K562 (cell line): ENCODE data around the gene TNF.

Source experiments
- ERF ChIP-seq: fragments of 450-650 bp; formaldehyde crosslinking; IDR thresholded peaks from 2 replicates; pipeline ENCODE4 v1.4.0; 2020; ENCODE audit warnings: mild to moderate bottlenecking, mixed read lengths
- MEF2D ChIP-seq: conservative IDR thresholded peaks from 2 replicates; pipeline ENCODE4 v1.6.1; 2016; ENCODE audit warnings: low read depth, missing genetic modification characterization, missing compliant biosample characterization
- ZNF146 ChIP-seq: IDR thresholded peaks from one replicate; pipeline ENCODE4 v1.6.1; 2018; ENCODE audit warnings: missing compliant biosample characterization; ENCODE audit not compliant: unreplicated experiment
- ZNF507 ChIP-seq: conservative IDR thresholded peaks from 2 replicates; pipeline ENCODE4 v1.6.1; 2017; ENCODE audit warnings: missing genetic modification characterization, missing compliant biosample characterization
- ZNF57 ChIP-seq: fragments of 450-650 bp; formaldehyde crosslinking; IDR thresholded peaks from 2 replicates; pipeline ENCODE4 v1.4.0; 2020; ENCODE audit warnings: mild to moderate bottlenecking, moderate library complexity
- TF ChIP-seq, protein P1 (sequence below): fragments of 450-650 bp; IDR thresholded peaks from 2 replicates; pipeline ENCODE4 v1.6.1; 2017; ENCODE audit warnings: antibody characterized with exemption, mild to moderate bottlenecking
- TF ChIP-seq, protein P2 (sequence below), 3 experiments: IDR thresholded peaks in 2 of 3; conservative IDR thresholded peaks in 1 of 3; 2 replicates each; pipeline ENCODE4 v1.5.1; 2011 to 2012; ENCODE audit warnings: low read length in 3 of 3, mild to moderate bottlenecking in 3 of 3, control low read depth in 2 of 3, improper control_type of control experiment in 1 of 3, inconsistent platforms in 1 of 3, low read depth in 1 of 3, mixed read lengths in 1 of 3, moderate library complexity in 1 of 3; ENCODE audit not compliant: insufficient read depth in 2 of 3
- TF ChIP-seq, protein P3 (sequence below): sonication (generic); formaldehyde crosslinking; IDR thresholded peaks from 2 replicates; pipeline ENCODE4 v1.8.1; 2023; ENCODE audit warnings: mild to moderate bottlenecking, missing genetic modification reagents, moderate library complexity
- TF ChIP-seq, protein P4 (sequence below), 2 experiments: fragments of 450-650 bp in 1 of 2; sonication (generic) in 1 of 2; formaldehyde crosslinking in 1 of 2; IDR thresholded peaks in 1 of 2; conservative IDR thresholded peaks in 1 of 2; 2 replicates each; pipeline versions ENCODE4 v1.6.1 to v1.8.1; 2016 to 2023; ENCODE audit warnings: mild to moderate bottlenecking in 2 of 2, moderate library complexity in 2 of 2, inconsistent platforms in 1 of 2, missing genetic modification reagents in 1 of 2
- TF ChIP-seq, protein P5 (sequence below): fragments of 450-650 bp; IDR thresholded peaks from 2 replicates; pipeline ENCODE4 v1.6.1; 2016; ENCODE audit warnings: low read depth

DNA sequence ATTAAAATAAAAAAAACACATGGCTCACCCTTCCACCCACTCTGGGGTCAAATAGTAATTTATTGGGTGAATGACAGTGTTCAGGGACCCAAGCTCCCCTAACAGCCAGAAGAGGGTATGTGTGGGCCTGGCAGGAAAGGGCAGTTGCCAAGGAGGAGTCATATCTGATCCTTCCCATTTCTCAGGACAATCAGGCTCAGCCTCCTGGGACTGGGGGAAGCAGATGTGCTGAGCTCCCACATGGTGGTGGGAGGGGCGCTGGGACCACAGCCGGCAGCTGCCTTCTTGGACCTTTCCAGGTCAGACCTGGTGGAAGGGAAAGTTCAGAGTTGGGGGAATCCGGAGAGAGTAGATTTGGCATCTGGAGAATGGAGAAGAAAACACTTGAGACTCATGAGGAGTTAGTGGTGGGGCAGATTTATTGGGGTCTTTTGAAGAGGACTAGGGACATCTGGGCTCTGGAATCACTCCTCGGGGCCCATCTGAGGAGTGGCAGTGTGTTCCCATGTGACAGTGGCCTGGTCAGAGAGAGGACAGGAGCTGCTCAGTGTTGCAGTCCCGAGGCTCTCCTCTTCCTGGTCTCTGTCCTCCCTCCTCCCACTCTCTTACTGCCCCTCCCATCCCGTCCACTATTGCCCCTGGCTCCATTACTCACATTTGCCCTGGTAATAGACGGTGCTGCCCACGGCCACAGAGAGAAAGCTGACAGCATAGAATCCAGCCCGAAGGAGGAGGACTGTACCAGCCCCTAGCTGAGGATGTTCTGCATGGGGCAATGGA is 13.7 kb downstream of the TNF start:
- TF ChIP-seq, protein P1, sequence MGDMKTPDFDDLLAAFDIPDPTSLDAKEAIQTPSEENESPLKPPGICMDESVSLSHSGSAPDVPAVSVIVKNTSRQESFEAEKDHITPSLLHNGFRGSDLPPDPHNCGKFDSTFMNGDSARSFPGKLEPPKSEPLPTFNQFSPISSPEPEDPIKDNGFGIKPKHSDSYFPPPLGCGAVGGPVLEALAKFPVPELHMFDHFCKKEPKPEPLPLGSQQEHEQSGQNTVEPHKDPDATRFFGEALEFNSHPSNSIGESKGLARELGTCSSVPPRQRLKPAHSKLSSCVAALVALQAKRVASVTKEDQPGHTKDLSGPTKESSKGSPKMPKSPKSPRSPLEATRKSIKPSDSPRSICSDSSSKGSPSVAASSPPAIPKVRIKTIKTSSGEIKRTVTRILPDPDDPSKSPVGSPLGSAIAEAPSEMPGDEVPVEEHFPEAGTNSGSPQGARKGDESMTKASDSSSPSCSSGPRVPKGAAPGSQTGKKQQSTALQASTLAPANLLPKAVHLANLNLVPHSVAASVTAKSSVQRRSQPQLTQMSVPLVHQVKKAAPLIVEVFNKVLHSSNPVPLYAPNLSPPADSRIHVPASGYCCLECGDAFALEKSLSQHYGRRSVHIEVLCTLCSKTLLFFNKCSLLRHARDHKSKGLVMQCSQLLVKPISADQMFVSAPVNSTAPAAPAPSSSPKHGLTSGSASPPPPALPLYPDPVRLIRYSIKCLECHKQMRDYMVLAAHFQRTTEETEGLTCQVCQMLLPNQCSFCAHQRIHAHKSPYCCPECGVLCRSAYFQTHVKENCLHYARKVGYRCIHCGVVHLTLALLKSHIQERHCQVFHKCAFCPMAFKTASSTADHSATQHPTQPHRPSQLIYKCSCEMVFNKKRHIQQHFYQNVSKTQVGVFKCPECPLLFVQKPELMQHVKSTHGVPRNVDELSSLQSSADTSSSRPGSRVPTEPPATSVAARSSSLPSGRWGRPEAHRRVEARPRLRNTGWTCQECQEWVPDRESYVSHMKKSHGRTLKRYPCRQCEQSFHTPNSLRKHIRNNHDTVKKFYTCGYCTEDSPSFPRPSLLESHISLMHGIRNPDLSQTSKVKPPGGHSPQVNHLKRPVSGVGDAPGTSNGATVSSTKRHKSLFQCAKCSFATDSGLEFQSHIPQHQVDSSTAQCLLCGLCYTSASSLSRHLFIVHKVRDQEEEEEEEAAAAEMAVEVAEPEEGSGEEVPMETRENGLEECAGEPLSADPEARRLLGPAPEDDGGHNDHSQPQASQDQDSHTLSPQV: no peak
- TF ChIP-seq, protein P2, sequence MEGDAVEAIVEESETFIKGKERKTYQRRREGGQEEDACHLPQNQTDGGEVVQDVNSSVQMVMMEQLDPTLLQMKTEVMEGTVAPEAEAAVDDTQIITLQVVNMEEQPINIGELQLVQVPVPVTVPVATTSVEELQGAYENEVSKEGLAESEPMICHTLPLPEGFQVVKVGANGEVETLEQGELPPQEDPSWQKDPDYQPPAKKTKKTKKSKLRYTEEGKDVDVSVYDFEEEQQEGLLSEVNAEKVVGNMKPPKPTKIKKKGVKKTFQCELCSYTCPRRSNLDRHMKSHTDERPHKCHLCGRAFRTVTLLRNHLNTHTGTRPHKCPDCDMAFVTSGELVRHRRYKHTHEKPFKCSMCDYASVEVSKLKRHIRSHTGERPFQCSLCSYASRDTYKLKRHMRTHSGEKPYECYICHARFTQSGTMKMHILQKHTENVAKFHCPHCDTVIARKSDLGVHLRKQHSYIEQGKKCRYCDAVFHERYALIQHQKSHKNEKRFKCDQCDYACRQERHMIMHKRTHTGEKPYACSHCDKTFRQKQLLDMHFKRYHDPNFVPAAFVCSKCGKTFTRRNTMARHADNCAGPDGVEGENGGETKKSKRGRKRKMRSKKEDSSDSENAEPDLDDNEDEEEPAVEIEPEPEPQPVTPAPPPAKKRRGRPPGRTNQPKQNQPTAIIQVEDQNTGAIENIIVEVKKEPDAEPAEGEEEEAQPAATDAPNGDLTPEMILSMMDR (IDR thresholded peaks at IDR 0.05 in 2 of 3, conservative IDR thresholded peaks at IDR 0.05 in 1 of 3; ENCODE audit: insufficient read depth in 2 of 3, low read depth in 1 of 3, low read length in 3 of 3): no peak
- TF ChIP-seq MEF2D (tag) (no peak), ZNF507 (no peak), ZNF57 (CRISPR knock-in tag) (no peak), ERF (no peak), ZNF146 (CRISPR knock-in tag) (no peak)
- TF ChIP-seq, protein P3, sequence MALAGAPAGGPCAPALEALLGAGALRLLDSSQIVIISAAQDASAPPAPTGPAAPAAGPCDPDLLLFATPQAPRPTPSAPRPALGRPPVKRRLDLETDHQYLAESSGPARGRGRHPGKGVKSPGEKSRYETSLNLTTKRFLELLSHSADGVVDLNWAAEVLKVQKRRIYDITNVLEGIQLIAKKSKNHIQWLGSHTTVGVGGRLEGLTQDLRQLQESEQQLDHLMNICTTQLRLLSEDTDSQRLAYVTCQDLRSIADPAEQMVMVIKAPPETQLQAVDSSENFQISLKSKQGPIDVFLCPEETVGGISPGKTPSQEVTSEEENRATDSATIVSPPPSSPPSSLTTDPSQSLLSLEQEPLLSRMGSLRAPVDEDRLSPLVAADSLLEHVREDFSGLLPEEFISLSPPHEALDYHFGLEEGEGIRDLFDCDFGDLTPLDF (CRISPR knock-in tag): no peak
- TF ChIP-seq, protein P4, sequence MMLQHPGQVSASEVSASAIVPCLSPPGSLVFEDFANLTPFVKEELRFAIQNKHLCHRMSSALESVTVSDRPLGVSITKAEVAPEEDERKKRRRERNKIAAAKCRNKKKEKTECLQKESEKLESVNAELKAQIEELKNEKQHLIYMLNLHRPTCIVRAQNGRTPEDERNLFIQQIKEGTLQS (IDR thresholded peaks at IDR 0.05): no peak
- TF ChIP-seq, protein P4 (CRISPR knock-in tag; conservative IDR thresholded peaks at IDR 0.05): no peak
- TF ChIP-seq, protein P5, sequence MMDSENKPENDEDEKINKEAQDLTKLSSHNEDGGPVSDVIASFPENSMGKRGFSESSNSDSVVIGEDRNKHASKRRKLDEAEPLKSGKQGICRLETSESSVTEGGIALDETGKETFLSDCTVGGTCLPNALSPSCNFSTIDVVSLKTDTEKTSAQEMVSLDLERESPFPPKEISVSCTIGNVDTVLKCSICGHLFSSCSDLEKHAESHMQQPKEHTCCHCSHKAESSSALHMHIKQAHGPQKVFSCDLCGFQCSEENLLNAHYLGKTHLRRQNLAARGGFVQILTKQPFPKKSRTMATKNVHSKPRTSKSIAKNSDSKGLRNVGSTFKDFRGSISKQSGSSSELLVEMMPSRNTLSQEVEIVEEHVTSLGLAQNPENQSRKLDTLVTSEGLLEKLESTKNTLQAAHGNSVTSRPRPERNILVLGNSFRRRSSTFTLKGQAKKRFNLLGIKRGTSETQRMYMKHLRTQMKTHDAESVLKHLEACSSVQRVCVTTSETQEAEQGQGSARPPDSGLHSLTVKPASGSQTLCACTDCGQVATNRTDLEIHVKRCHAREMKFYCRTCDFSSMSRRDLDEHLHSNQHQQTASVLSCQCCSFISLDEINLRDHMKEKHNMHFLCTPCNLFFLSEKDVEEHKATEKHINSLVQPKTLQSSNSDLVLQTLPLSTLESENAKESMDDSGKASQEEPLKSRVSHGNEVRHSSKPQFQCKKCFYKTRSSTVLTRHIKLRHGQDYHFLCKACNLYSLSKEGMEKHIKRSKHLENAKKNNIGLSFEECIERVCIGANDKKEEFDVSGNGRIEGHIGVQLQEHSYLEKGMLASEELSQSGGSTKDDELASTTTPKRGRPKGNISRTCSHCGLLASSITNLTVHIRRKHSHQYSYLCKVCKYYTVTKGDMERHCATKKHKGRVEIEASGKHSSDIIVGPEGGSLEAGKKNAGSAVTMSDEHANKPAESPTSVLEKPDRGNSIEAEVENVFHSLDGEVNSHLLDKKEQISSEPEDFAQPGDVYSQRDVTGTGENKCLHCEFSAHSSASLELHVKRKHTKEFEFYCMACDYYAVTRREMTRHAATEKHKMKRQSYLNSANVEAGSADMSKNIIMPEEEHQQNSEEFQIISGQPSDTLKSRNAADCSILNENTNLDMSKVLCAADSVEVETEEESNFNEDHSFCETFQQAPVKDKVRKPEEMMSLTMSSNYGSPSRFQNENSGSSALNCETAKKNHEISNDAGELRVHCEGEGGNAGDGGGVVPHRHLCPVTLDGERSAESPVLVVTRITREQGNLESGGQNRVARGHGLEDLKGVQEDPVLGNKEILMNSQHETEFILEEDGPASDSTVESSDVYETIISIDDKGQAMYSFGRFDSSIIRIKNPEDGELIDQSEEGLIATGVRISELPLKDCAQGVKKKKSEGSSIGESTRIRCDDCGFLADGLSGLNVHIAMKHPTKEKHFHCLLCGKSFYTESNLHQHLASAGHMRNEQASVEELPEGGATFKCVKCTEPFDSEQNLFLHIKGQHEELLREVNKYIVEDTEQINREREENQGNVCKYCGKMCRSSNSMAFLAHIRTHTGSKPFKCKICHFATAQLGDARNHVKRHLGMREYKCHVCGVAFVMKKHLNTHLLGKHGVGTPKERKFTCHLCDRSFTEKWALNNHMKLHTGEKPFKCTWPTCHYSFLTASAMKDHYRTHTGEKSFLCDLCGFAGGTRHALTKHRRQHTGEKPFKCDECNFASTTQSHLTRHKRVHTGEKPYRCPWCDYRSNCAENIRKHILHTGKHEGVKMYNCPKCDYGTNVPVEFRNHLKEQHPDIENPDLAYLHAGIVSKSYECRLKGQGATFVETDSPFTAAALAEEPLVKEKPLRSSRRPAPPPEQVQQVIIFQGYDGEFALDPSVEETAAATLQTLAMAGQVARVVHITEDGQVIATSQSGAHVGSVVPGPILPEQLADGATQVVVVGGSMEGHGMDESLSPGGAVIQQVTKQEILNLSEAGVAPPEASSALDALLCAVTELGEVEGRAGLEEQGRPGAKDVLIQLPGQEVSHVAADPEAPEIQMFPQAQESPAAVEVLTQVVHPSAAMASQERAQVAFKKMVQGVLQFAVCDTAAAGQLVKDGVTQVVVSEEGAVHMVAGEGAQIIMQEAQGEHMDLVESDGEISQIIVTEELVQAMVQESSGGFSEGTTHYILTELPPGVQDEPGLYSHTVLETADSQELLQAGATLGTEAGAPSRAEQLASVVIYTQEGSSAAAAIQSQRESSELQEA: no peak
